ENCODE results near the gene TMPRSS6. TPM values are rescaled to one million over a fixed set of nuclear protein-coding genes. Genes with fewer than 3 reads are reported as not detected.

TMPRSS6 gene
- total and polyA plus RNA-seq, 2 of the 13 experiments (the other 11 are each of a cell fraction or from before 2014, with no cell fraction given) = 4.2 to 4.8 TPM

DNA sequence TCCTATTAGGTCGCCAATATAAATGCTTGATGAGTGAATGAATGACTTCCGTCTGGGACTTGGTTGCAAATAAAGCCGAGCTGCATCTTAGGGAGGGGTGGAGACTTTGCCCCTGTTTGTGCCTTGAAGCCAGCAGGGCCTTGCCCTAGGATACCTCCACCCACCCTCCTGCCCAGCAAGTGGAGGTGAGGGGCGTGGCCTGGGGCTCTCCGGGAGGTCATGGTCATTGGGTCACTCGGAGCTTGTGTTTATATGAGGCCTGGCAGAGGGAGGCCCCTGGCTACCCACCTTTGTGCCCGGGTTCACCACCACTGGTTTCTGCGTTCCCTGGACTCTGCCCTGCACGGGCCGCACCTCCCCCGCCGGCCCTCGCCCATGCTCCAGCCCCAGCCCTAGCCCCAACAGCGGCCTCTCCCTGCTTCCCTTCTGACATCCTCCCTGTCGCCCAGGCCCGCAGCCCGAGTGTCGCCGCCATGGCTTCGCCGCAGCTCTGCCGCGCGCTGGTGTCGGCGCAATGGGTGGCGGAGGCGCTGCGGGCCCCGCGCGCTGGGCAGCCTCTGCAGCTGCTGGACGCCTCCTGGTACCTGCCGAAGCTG, 85.7 kb downstream of the TMPRSS6 start (continued):
- TF ChIP-seq, protein P1, sequence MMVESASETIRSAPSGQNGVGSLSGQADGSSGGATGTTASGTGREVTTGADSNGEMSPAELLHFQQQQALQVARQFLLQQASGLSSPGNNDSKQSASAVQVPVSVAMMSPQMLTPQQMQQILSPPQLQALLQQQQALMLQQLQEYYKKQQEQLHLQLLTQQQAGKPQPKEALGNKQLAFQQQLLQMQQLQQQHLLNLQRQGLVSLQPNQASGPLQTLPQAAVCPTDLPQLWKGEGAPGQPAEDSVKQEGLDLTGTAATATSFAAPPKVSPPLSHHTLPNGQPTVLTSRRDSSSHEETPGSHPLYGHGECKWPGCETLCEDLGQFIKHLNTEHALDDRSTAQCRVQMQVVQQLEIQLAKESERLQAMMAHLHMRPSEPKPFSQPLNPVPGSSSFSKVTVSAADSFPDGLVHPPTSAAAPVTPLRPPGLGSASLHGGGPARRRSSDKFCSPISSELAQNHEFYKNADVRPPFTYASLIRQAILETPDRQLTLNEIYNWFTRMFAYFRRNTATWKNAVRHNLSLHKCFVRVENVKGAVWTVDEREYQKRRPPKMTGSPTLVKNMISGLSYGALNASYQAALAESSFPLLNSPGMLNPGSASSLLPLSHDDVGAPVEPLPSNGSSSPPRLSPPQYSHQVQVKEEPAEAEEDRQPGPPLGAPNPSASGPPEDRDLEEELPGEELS (CRISPR knock-in tag; IDR thresholded peaks at IDR 0.05) = peak; percentile 74
- TF ChIP-seq PAX8 (CRISPR knock-in tag; IDR thresholded peaks at IDR 0.05; ENCODE audit: borderline replicate concordance) (no peak), TARDBP (CRISPR knock-in tag; IDR thresholded peaks at IDR 0.05) (peak; percentile 85), RNF2 (conservative IDR thresholded peaks at IDR 0.05; ENCODE audit: low read depth) (no peak), MIER2 (CRISPR knock-in tag; IDR thresholded peaks at IDR 0.05) (no peak), KMT2B (CRISPR knock-in tag; IDR thresholded peaks at IDR 0.05) (no peak), KAT8 (CRISPR knock-in tag; IDR thresholded peaks at IDR 0.05) (0 out of 2 replicates have a peak, but pooled peaks have one; percentile 24), AGO1 (IDR thresholded peaks at IDR 0.05; ENCODE audit: low read depth, low read length, poor library complexity, severe bottlenecking) (no peak), TCF7L2 (IDR thresholded peaks at IDR 0.05; ENCODE audit: low read depth, low read length) (no peak), PCBP1 (IDR thresholded peaks at IDR 0.05; ENCODE audit: borderline replicate concordance, low read depth, low read length) (peak; percentile 87; the same call in 1 of the 2 replicates), LCORL (IDR thresholded peaks at IDR 0.05) (no peak), LCORL (CRISPR knock-in tag; IDR thresholded peaks at IDR 0.05) (peak; percentile 91), MAZ (IDR thresholded peaks at IDR 0.05; ENCODE audit: borderline replicate concordance, low read depth, low read length) (no peak), MAZ (CRISPR knock-in tag; IDR thresholded peaks at IDR 0.05; ENCODE audit: low read depth) (no peak), ZNF331 (CRISPR knock-in tag; IDR thresholded peaks at IDR 0.05) (peak; percentile 15; the same call in 1 of the 2 replicates)
- TF ChIP-seq, protein P2, sequence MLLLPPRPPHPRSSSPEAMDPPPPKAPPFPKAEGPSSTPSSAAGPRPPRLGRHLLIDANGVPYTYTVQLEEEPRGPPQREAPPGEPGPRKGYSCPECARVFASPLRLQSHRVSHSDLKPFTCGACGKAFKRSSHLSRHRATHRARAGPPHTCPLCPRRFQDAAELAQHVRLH (CRISPR knock-in tag; IDR thresholded peaks at IDR 0.05; ENCODE audit: borderline replicate concordance, low read depth) = no peak; the same call in 1 of the 2 replicates
- TF ChIP-seq, protein P3, sequence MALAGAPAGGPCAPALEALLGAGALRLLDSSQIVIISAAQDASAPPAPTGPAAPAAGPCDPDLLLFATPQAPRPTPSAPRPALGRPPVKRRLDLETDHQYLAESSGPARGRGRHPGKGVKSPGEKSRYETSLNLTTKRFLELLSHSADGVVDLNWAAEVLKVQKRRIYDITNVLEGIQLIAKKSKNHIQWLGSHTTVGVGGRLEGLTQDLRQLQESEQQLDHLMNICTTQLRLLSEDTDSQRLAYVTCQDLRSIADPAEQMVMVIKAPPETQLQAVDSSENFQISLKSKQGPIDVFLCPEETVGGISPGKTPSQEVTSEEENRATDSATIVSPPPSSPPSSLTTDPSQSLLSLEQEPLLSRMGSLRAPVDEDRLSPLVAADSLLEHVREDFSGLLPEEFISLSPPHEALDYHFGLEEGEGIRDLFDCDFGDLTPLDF (CRISPR knock-in tag; IDR thresholded peaks at IDR 0.05) = no peak
- TF ChIP-seq, protein P4, sequence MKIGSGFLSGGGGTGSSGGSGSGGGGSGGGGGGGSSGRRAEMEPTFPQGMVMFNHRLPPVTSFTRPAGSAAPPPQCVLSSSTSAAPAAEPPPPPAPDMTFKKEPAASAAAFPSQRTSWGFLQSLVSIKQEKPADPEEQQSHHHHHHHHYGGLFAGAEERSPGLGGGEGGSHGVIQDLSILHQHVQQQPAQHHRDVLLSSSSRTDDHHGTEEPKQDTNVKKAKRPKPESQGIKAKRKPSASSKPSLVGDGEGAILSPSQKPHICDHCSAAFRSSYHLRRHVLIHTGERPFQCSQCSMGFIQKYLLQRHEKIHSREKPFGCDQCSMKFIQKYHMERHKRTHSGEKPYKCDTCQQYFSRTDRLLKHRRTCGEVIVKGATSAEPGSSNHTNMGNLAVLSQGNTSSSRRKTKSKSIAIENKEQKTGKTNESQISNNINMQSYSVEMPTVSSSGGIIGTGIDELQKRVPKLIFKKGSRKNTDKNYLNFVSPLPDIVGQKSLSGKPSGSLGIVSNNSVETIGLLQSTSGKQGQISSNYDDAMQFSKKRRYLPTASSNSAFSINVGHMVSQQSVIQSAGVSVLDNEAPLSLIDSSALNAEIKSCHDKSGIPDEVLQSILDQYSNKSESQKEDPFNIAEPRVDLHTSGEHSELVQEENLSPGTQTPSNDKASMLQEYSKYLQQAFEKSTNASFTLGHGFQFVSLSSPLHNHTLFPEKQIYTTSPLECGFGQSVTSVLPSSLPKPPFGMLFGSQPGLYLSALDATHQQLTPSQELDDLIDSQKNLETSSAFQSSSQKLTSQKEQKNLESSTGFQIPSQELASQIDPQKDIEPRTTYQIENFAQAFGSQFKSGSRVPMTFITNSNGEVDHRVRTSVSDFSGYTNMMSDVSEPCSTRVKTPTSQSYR (CRISPR knock-in tag; IDR thresholded peaks at IDR 0.05; ENCODE audit: borderline replicate concordance) = peak; percentile 99
- TF ChIP-seq, protein P5, sequence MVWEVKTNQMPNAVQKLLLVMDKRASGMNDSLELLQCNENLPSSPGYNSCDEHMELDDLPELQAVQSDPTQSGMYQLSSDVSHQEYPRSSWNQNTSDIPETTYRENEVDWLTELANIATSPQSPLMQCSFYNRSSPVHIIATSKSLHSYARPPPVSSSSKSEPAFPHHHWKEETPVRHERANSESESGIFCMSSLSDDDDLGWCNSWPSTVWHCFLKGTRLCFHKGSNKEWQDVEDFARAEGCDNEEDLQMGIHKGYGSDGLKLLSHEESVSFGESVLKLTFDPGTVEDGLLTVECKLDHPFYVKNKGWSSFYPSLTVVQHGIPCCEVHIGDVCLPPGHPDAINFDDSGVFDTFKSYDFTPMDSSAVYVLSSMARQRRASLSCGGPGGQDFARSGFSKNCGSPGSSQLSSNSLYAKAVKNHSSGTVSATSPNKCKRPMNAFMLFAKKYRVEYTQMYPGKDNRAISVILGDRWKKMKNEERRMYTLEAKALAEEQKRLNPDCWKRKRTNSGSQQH (CRISPR knock-in tag; IDR thresholded peaks at IDR 0.05; ENCODE audit: low read depth) = no peak
- TF ChIP-seq, protein P6, sequence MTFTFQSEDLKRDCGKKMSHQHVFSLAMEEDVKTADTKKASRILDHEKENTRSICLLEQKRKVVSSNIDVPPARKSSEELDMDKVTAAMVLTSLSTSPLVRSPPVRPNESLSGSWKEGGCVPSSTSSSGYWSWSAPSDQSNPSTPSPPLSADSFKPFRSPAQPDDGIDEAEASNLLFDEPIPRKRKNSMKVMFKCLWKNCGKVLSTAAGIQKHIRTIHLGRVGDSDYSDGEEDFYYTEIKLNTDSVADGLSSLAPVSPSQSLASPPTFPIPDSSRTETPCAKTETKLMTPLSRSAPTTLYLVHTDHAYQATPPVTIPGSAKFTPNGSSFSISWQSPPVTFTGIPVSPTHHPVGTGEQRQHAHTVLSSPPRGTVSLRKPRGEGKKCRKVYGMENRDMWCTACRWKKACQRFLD (CRISPR knock-in tag; IDR thresholded peaks at IDR 0.05; ENCODE audit: borderline replicate concordance) = no peak
